ENCODE data around the gene EFCAB10. TPM values are rescaled to one million over a fixed set of nuclear protein-coding genes. Genes with fewer than 3 reads are reported as not detected.

EFCAB10 gene
- total RNA-seq, 2 experiments from 2014 or later = not detected

GRCh38 chr7:105589356-105590077 is 8.2 kb upstream of the EFCAB10 start:
- Mint-ChIP-seq H3K4me3 (no peak overlapping the region), H3K4me1 (ENCODE audit: low read depth) (peaks cover 5% of the 10 kb centered on the region), H3K27me3 (no peaks in the 10 kb centered on the region), H3K36me3 (no peaks in the 10 kb centered on the region), H3K9me3 (peaks cover 3% of the 10 kb centered on the region), H3K27ac (no peak overlapping the region)
- intact Hi-C loops (cut with micrococcal nuclease) = loop anchor here (1.0 to 5.0 kb wide), 5 partner anchors 57 to 666 kb away; partner anchors contain the start of gene RINT1
- ChIA-PET CTCF (interaction anchor here (0.6 to 3.0 kb wide), 11 partner anchors 8 to 667 kb away, joined by 3 to 11 read pairs (median 3); partner anchors contain the start of genes EFCAB10 and RINT1), POLR2A (no interaction called here)
- peak; percentile 75 for DNase-seq

GRCh38 chr7:105587909-105588635 is 6.8 kb upstream of the EFCAB10 start:
- Mint-ChIP-seq H3K4me3 (no peak overlapping the region), H3K9me3 (peaks cover 10% of the 10 kb centered on the region), H3K27me3 (no peaks in the 10 kb centered on the region), H3K4me1 (ENCODE audit: low read depth) (peaks cover 5% of the 10 kb centered on the region), H3K36me3 (no peaks in the 10 kb centered on the region), H3K27ac (no peak overlapping the region)
- DNase-seq = peak; percentile 25
- POLR2A ChIA-PET = no interaction called here
- intact Hi-C loops (cut with micrococcal nuclease) = loop anchor here (2.0 to 5.0 kb wide), 3 partner anchors 55 to 605 kb away; partner anchors contain the start of gene RINT1
- CTCF ChIA-PET = interaction anchor here (0.6 to 3.0 kb wide), 2 partner anchors 666 to 1160 kb away, joined by 3 to 10 read pairs; no protein-coding TSS in a partner anchor

GRCh38 chr7:105585850-105586500 is 4.7 kb upstream of the EFCAB10 start:
- CTCF ChIA-PET = no interaction called here

GRCh38 chr7:105584165-105584564 is 2.9 kb upstream of the EFCAB10 start:
- Mint-ChIP-seq H3K36me3 (no peaks in the 10 kb centered on the region), H3K4me3 (no peak overlapping the region), H3K4me1 (ENCODE audit: low read depth) (peaks cover 7% of the 10 kb centered on the region), H3K27ac (no peak overlapping the region), H3K27me3 (peaks cover 9% of the 10 kb centered on the region), H3K9me3 (peaks cover 10% of the 10 kb centered on the region)
- CTCF ChIA-PET = no interaction called here
- POLR2A ChIA-PET = no interaction called here
- intact Hi-C loops (cut with micrococcal nuclease) = no loop called here
- DNase-seq = no peak

More at GRCh38 chr7:105585850-105586500, 4.7 kb upstream of the EFCAB10 start:
- peaks cover 10% of the 10 kb centered on the region for H3K9me3 Mint-ChIP-seq
- peaks cover 8% of the 10 kb centered on the region for H3K27me3 Mint-ChIP-seq
- intact Hi-C loops (cut with micrococcal nuclease) = loop anchor here (5.0 kb wide), 1 partner anchor 434 kb away; no protein-coding TSS in a partner anchor
- H3K4me1 Mint-ChIP-seq (ENCODE audit: low read depth) = peaks cover 11% of the 10 kb centered on the region
- no peaks in the 10 kb centered on the region for H3K36me3 Mint-ChIP-seq
- POLR2A ChIA-PET = no interaction called here
- H3K27ac Mint-ChIP-seq = no peak overlapping the region
- H3K4me3 Mint-ChIP-seq = no peak overlapping the region
- DNase-seq = no peak

- H3K27ac Mint-ChIP-seq = no peak overlapping the region
- intact Hi-C loops (cut with micrococcal nuclease) = no loop called here
- DNase-seq = no peak
- POLR2A ChIA-PET = no interaction called here
- H3K4me1 Mint-ChIP-seq (ENCODE audit: low read depth) = peaks cover 6% of the 10 kb centered on the region
- H3K4me3 Mint-ChIP-seq = no peak overlapping the region
- H3K36me3 Mint-ChIP-seq = no peaks in the 10 kb centered on the region
- CTCF ChIA-PET = no interaction called here
- H3K9me3 Mint-ChIP-seq = peaks cover 10% of the 10 kb centered on the region
- peaks cover 9% of the 10 kb centered on the region for H3K27me3 Mint-ChIP-seq
These were observed 1.8 kb upstream of the EFCAB10 start for GRCh38 chr7:105583061-105583460.

GRCh38 chr7:105580022-105580740 is 1.1 kb downstream of the EFCAB10 start:
- POLR2A ChIA-PET = no interaction called here
- Mint-ChIP-seq H3K9me3 (peaks cover 10% of the 10 kb centered on the region), H3K4me3 (no peak overlapping the region), H3K4me1 (ENCODE audit: low read depth) (peaks cover 6% of the 10 kb centered on the region), H3K36me3 (no peaks in the 10 kb centered on the region), H3K27ac (no peak overlapping the region), H3K27me3 (peaks cover 9% of the 10 kb centered on the region)
- intact Hi-C loops (cut with micrococcal nuclease) = no loop called here
- DNase-seq = no peak
- CTCF ChIA-PET = interaction anchor here (0.7 to 1.4 kb wide), 3 partner anchors 9 to 340 kb away, joined by 3 to 6 read pairs (median 3); no protein-coding TSS in a partner anchor

- Mint-ChIP-seq H3K27ac (no peak overlapping the region), H3K27me3 (peaks cover 9% of the 10 kb centered on the region), H3K9me3 (no peaks in the 10 kb centered on the region), H3K4me3 (no peak overlapping the region), H3K4me1 (ENCODE audit: low read depth) (peaks cover 6% of the 10 kb centered on the region), H3K36me3 (peaks cover 1% of the 10 kb centered on the region)
- intact Hi-C loops (cut with micrococcal nuclease) = no loop called here
- POLR2A ChIA-PET = no interaction called here
- CTCF ChIA-PET = interaction anchor here (0.7 kb wide), 1 partner anchor 12 kb away, joined by 4 read pairs; no protein-coding TSS in a partner anchor
- no peak for DNase-seq
These were observed 2.8 kb downstream of the EFCAB10 start for GRCh38 chr7:105578496-105578895.

GRCh38 chr7:105577251-105577650 is 4.0 kb downstream of the EFCAB10 start:
- Mint-ChIP-seq H3K36me3 (peaks cover 1% of the 10 kb centered on the region), H3K9me3 (no peaks in the 10 kb centered on the region), H3K4me3 (no peak overlapping the region), H3K4me1 (ENCODE audit: low read depth) (peaks cover 6% of the 10 kb centered on the region), H3K27ac (peak overlapping the region; percentile 11), H3K27me3 (peaks cover 8% of the 10 kb centered on the region)
- intact Hi-C loops (cut with micrococcal nuclease) = no loop called here
- DNase-seq = no peak
- POLR2A ChIA-PET = no interaction called here
- CTCF ChIA-PET = no interaction called here

- Mint-ChIP-seq H3K4me1 (ENCODE audit: low read depth) (no peaks in the 10 kb centered on the region), H3K27me3 (no peaks in the 10 kb centered on the region), H3K4me3 (no peak overlapping the region), H3K27ac (no peak overlapping the region), H3K9me3 (no peaks in the 10 kb centered on the region), H3K36me3 (peaks cover 11% of the 10 kb centered on the region)
- ChIA-PET POLR2A (no interaction called here), CTCF (no interaction called here)
- intact Hi-C loops (cut with micrococcal nuclease) = no loop called here
- DNase-seq = no peak
These were observed 9.4 kb downstream of the EFCAB10 start for GRCh38 chr7:105571891-105572290.

- intact Hi-C loops (cut with micrococcal nuclease) = no loop called here
- ChIA-PET CTCF (interaction anchor here (1.1 to 1.4 kb wide), 2 partner anchors 28 to 475 kb away, joined by 3 read pairs; no protein-coding TSS in a partner anchor), POLR2A (no interaction called here)
- Mint-ChIP-seq H3K9me3 (no peaks in the 10 kb centered on the region), H3K36me3 (peaks cover 19% of the 10 kb centered on the region), H3K27ac (peak overlapping the region; percentile 18), H3K4me3 (no peak overlapping the region), H3K27me3 (no peaks in the 10 kb centered on the region), H3K4me1 (ENCODE audit: low read depth) (no peaks in the 10 kb centered on the region)
- no peak for DNase-seq
These were observed 13.5 kb downstream of the EFCAB10 start for GRCh38 chr7:105567821-105568220.

- Mint-ChIP-seq H3K9me3 (no peaks in the 10 kb centered on the region), H3K36me3 (peaks cover 20% of the 10 kb centered on the region), H3K4me3 (no peak overlapping the region), H3K27me3 (no peaks in the 10 kb centered on the region), H3K4me1 (ENCODE audit: low read depth) (no peaks in the 10 kb centered on the region), H3K27ac (no peak overlapping the region)
- no peak for DNase-seq
- ChIA-PET CTCF (interaction anchor here (1.1 to 1.4 kb wide), 2 partner anchors 27 to 475 kb away, joined by 3 read pairs; no protein-coding TSS in a partner anchor), POLR2A (no interaction called here)
- intact Hi-C loops (cut with micrococcal nuclease) = no loop called here
These were observed 14.3 kb downstream of the EFCAB10 start for GRCh38 chr7:105567024-105567423.

Data from activated CD4-positive, alpha-beta memory T cell treated with anti-CD3 and anti-CD28 coated beads for 36 hours (primary cell).